Measurements from ENCODE around the gene RAPGEF5.
"Not testable (repeated sequence)": the region's sequence is repeated elsewhere in the genome, so short reads cannot be mapped to it uniquely, and the experiment has no call there.

Gene RAPGEF5

GRCh38 chr7:22110227-22110839 is 246.6 kb downstream of the RAPGEF5 start:
- DNase-seq = peak; percentile 88

DNA sequence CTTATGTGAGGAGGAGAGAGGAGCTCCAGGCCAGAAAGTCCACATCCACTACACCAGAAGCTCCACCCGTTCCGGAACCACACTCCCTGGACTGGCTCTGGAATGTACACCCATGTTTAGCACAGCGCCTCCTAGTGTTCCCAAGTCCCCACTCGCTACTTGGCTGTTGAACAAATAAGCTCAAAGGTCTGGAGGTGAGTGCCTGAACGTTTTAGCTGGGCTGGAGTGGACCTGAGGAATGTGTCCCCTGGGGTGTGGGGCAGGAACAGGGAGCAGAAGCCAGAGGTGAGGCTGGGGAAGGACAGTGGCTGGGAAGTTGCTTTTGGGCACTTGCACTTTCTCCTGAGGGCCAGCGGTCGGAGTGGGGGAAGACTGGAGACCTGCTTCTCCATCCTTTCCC is 247.2 kb downstream of the RAPGEF5 start:
- no peak for DNase-seq

- no peak for DNase-seq
Measured at GRCh38 chr7:22108151-22108845, 248.7 kb downstream of the RAPGEF5 start.

GRCh38 chr7:22105550-22105949 is 251.4 kb downstream of the RAPGEF5 start:
- no peak for DNase-seq

GRCh38 chr7:22094413-22095342 is 262.3 kb downstream of the RAPGEF5 start:
- DNase-seq = no peak

DNA sequence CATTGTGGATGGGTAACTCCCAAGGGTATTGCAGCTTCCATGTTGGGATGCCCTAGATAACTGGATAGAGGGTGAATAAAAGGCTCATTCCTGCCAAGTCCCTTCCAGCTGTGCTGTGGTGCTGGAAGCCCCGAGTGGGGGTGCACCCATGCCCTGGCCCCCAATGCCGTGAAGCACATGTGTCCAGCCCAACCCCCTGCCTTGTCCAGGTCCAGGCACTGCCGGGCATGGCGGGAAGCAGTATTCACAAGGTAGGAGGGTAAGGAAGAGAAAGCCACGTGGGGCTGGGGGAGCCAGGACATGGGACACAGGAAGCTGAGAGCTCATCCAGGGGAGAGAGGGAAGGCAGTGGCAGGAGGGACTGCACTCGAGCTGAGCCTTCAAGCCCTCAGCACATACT is 263.0 kb downstream of the RAPGEF5 start:
- no peak for DNase-seq

DNA sequence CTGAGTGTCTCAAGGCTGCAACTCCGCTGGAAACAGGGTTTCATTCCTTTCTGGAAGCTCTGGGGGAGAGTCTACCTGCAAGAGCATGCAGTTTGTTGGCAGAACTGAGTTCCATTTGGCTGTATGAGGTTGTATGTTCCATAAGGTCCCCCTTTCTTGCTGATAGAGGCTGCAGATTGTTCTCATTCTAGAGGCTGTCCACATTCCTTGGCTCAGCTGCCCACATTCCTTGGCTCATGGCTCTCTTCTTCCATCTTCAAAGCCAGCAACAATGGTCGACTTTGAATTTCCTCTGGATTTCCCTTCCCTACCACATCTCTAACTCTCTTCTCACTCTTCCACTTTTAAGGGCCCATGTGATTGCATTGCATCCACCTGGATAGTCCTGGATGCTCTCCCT is 264.0 kb downstream of the RAPGEF5 start:
- peak; percentile 73 for DNase-seq

- not testable (repeated sequence) for DNase-seq
Measured at GRCh38 chr7:22090958-22091525, 265.9 kb downstream of the RAPGEF5 start.

- no peak for DNase-seq
Measured at GRCh38 chr7:22090512-22090911, 266.4 kb downstream of the RAPGEF5 start.

DNA sequence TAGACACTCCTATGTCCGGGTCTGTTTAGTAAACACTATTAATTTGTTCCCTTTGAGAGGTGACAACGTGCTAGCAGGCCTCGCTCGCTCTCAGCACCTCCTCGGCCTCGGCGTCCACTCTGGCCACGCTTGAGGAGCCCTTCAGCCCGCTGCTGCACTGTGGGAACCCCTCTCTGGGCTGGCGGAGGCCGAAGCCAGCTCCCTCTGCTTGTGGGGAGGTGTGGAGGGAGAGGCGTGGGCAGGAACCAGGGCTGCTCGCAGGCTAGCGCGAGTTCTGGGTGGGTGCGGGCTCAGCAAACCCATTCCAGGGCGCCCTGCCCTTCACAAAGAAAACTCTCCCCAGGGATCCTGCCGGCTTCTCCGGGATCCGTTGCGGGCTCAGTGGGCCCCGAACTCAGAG is 266.8 kb downstream of the RAPGEF5 start:
- DNase-seq = no peak

DNA sequence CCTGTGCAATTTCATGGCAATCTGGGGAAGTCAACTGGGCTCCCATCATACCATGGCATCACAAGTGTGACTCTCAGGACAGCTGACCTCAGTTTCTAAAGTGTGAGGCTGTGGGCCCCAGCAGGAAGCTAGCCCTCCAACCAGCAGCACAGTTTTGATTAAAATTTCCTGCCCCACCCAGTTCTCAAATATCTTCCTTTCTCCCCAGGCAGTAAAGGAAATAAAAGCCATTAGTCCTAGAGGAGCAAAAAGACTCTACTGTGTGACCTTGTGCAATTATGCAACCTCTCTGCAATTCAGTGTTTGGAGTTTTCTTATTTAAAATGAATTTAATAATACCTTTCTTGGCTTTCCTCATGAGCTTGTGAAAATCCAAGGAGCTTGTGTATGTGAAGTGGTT is 268.1 kb downstream of the RAPGEF5 start:
- DNase-seq = no peak

DNA sequence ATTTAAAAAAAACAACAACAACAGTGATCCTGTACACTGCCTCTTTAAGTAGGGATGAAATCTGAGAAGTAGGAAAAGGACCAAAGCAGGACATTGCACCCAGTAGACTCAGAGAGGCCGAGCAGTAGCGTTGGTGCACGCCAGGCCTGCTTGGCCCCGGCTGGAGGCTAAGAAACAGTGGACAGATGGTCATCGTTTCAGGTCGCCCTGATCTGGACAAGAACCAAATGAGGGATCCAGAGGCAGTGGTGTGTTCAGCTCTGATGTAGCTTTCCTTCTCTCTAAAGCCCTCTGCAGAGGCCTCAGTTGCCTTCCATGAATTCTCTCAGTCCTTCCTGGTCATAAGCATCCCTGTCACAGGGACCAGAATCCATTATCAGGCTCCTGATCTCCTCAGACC is 269.1 kb downstream of the RAPGEF5 start:
- no peak for DNase-seq

- peak; percentile 45 for DNase-seq
Measured at GRCh38 chr7:22083704-22084240, 273.2 kb downstream of the RAPGEF5 start.

- peak; percentile 94 for DNase-seq
Measured at GRCh38 chr7:22082886-22083703, 273.9 kb downstream of the RAPGEF5 start.

GRCh38 chr7:22082553-22082885 is 274.4 kb downstream of the RAPGEF5 start:
- no peak for DNase-seq

- DNase-seq = not testable (repeated sequence)
Measured at GRCh38 chr7:22080219-22080618, 276.7 kb downstream of the RAPGEF5 start.

DNA sequence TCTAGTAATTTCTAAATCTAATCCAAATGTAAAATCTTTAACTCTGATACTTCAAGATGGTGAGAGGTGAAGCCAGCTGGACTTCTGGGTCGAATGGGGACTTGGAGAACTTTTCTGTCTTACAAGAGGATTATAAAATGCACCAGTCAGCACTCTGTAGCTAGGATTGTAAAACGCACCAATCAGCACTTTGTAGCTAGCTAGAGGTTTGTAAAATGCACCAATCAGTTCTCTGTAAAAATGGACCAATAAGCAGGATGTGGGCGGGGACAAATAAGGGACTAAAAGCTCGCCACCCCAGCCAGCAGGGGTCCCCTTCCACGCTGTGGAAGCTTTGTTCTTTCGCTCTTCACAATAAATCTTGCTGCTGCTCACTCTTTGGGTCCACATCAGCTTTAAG is 278.1 kb downstream of the RAPGEF5 start:
- DNase-seq = not testable (repeated sequence)

DNA sequence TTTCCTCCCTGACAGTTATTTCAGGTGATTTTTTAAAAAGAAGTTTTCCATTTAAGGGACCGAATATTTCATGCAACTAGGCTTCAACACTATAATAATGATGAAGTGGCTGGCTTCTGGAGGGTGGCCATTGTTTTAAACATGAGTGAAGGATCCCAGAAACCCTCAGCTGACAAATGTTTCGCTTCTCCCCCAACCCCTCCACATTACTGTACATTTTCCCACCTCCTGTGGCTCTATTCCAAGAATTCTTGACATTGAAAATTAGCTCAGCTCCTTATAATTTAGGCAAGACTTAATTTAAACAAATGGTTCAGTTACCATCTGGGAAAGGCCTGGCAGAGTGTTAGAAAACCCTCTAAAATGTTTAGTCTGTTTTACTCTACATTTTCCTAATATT is 281.4 kb downstream of the RAPGEF5 start:
- no peak for DNase-seq

GRCh38 chr7:22074897-22075296 is 282.1 kb downstream of the RAPGEF5 start:
- no peak for DNase-seq
